OCI-LY3 (cell line): Measurements from ENCODE around the gene DNM1.

Experiments used
- EZH2phosphoT487 ChIP-seq: fragments of 200-600 bp; shearing (Covaris generic); IDR thresholded peaks from 2 replicates; pipeline ENCODE4 v1.6.1; 2018; ENCODE audit warnings: antibody characterized with exemption, mixed run types, low read depth
- TF ChIP-seq, protein P1 (sequence below): fragments of 200-600, 300-600 bp; sonication (generic); IDR thresholded peaks from 2 replicates; pipeline ENCODE4 v1.5.1; 2014; ENCODE audit warnings: antibody characterized with exemption, low read length, low read depth

GRCh38 chr9:128211186-128211980 is 8.2 kb downstream of the DNM1 start:
- TF ChIP-seq, protein P1, sequence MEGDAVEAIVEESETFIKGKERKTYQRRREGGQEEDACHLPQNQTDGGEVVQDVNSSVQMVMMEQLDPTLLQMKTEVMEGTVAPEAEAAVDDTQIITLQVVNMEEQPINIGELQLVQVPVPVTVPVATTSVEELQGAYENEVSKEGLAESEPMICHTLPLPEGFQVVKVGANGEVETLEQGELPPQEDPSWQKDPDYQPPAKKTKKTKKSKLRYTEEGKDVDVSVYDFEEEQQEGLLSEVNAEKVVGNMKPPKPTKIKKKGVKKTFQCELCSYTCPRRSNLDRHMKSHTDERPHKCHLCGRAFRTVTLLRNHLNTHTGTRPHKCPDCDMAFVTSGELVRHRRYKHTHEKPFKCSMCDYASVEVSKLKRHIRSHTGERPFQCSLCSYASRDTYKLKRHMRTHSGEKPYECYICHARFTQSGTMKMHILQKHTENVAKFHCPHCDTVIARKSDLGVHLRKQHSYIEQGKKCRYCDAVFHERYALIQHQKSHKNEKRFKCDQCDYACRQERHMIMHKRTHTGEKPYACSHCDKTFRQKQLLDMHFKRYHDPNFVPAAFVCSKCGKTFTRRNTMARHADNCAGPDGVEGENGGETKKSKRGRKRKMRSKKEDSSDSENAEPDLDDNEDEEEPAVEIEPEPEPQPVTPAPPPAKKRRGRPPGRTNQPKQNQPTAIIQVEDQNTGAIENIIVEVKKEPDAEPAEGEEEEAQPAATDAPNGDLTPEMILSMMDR: no peak
- TF ChIP-seq EZH2phosphoT487: no peak
